Measurements from ENCODE around the gene BSND. TPM values are rescaled to one million over a fixed set of nuclear protein-coding genes. Genes with fewer than 3 reads are reported as not detected.

The BSND gene
- total RNA-seq, 2 donors from 2014 or later, result 0.13 to 0.20 TPM

Other genes starting within 250 kb of the BSND start
- 1 to 10 TPM; 8.9 to 9.1 TPM for gene PARS2, start 234.4 kb upstream of the BSND start, total RNA-seq
- under 1 TPM; 0.44 to 0.53 TPM for gene TTC22, start 197.6 kb upstream of the BSND start, total RNA-seq
- gene DHCR24, start 111.7 kb upstream of the BSND start, total RNA-seq, result 100 to 1,000 TPM; 243 to 340 TPM
- not detected for gene TMEM61, start 18.3 kb upstream of the BSND start, total RNA-seq
- 10 to 100 TPM; 26.1 to 59.9 TPM for gene PCSK9, start 40.6 kb downstream of the BSND start, total RNA-seq
- 10 to 100 TPM; 68.2 to 71.5 TPM for gene USP24, start 216.4 kb downstream of the BSND start, total RNA-seq